BE2C (cell line): ENCODE measurements around the gene ZFPM1.

Experiments used
- DNase-seq: peaks from one replicate; pipeline ENCODE4 v3.0.0-alpha.2; 2020
- H3K27me3 ChIP-seq: fragments of 250-450 bp; sonication (Bioruptor Pico); 2 replicates; pipeline ENCODE4 v1.5.1; 2020; ENCODE audit warnings: mild to moderate bottlenecking
- H3K36me3 ChIP-seq: fragments of 250-450 bp; sonication (Bioruptor Pico); 2 replicates; pipeline ENCODE4 v1.5.1; 2020; ENCODE audit warnings: mild to moderate bottlenecking
- H3K4me1 ChIP-seq: fragments of 250-450 bp; sonication (Bioruptor Pico); 2 replicates; pipeline ENCODE4 v1.5.1; 2020
- H3K4me3 ChIP-seq: 2 replicates; pipeline ENCODE4 v1.5.1; 2011; ENCODE audit warnings: low read depth, low read length
- H3K9me3 ChIP-seq: fragments of 250-450 bp; sonication (Bioruptor Pico); 2 replicates; pipeline ENCODE4 v1.5.1; 2020
- TF ChIP-seq, protein P1 (sequence below): IDR thresholded peaks from 2 replicates; pipeline ENCODE4 v1.5.1; 2012; ENCODE audit warnings: mild to moderate bottlenecking, low read depth, low read length

ZFPM1 gene

DNA sequence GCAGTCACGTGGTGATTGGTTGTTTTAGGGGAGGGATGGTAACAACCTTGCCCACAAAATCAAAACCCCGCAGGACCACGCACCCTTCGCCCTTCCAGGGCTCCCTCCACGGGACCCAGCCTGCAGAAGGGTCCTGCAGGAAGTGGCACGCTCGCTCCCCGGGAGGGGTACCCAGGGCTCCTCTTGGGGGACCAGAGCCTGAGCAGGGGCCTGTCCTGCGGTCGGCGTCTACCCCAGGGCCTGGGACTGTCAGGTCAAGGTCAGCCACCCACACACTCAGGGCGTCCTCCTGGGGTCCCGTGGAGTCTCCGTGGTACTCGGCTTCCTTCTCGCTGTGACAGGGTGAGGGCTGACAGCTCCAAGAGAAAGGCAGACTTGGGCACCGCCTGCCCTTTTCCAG is 36.4 kb upstream of the ZFPM1 start:
- Histone ChIP-seq H3K27me3 (no peaks in the 10 kb centered on the region), H3K4me1 (no peaks in the 10 kb centered on the region), H3K9me3 (no peaks in the 10 kb centered on the region), H3K36me3 (no peaks in the 10 kb centered on the region), H3K4me3 (no peak overlapping the region)
- no peak for DNase-seq
- TF ChIP-seq, protein P1, sequence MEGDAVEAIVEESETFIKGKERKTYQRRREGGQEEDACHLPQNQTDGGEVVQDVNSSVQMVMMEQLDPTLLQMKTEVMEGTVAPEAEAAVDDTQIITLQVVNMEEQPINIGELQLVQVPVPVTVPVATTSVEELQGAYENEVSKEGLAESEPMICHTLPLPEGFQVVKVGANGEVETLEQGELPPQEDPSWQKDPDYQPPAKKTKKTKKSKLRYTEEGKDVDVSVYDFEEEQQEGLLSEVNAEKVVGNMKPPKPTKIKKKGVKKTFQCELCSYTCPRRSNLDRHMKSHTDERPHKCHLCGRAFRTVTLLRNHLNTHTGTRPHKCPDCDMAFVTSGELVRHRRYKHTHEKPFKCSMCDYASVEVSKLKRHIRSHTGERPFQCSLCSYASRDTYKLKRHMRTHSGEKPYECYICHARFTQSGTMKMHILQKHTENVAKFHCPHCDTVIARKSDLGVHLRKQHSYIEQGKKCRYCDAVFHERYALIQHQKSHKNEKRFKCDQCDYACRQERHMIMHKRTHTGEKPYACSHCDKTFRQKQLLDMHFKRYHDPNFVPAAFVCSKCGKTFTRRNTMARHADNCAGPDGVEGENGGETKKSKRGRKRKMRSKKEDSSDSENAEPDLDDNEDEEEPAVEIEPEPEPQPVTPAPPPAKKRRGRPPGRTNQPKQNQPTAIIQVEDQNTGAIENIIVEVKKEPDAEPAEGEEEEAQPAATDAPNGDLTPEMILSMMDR, result no peak

DNA sequence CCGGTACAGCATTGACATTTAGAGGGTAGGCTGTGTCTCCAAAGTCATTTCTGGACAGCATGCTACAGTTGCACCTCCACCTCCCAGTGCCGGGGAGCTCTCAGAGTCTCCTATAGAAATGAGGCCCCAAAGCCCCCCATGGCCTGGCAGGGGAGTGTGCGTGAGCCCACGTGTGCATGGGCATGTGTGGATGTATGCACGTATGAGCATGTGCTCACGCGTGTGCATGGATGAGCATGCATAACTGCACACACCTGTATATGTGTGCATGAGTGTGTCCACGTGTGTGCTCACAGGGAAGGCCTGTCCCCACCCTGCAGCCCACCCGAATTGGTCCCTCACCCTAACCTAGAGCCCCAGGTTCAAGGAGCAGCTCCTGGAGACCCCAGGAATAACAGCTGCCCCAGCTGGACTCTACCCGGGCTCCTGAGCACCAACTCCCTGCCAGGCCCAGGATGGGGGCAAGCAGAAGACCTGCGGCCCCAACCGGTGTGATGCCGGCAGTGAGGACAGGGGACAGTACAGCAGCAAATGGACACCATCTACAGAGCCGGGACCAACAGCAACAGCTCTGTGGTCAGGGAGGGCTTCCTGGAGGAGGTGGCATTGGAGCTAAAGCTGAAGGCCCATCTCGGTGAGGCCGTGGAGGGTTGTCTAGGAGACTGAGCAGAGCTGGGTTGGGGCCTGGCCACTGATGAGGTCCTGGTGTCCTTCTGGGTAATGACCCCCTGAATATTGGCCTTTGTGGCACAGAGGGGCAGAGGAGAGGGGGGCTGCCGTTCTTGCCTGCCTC is 35.2 kb upstream of the ZFPM1 start:
- H3K4me3 ChIP-seq, result no peak overlapping the region
- H3K27me3 ChIP-seq, result no peaks in the 10 kb centered on the region
- no peaks in the 10 kb centered on the region for H3K9me3 ChIP-seq
- no peaks in the 10 kb centered on the region for H3K4me1 ChIP-seq
- no peaks in the 10 kb centered on the region for H3K36me3 ChIP-seq
- no peak for DNase-seq
- TF ChIP-seq, protein P1, result no peak

DNA sequence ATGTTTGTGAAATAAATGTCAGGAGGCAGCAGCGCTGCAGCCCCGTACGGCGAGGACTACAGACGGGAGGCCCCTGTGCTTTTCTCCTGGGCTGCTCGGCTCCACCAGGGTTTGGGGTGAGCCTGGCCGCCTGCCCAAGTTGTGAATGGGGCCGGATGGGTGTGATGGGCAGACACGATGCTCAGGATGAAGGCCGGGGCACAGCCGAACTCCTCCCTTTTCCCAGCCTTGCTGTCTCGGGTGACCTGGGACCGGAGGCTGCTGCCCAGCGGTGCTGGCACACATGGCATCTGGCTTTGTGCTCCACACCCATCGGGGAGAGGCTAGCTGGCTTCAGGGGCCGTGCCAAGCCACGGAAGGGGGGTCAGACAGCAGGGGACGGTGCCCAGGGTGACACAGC is 34.2 kb upstream of the ZFPM1 start:
- H3K4me3 ChIP-seq, result no peak overlapping the region
- no peak for DNase-seq
- H3K4me1 ChIP-seq, result no peaks in the 10 kb centered on the region
- H3K9me3 ChIP-seq, result no peaks in the 10 kb centered on the region
- no peaks in the 10 kb centered on the region for H3K27me3 ChIP-seq
- no peaks in the 10 kb centered on the region for H3K36me3 ChIP-seq
- TF ChIP-seq, protein P1, result no peak

DNA sequence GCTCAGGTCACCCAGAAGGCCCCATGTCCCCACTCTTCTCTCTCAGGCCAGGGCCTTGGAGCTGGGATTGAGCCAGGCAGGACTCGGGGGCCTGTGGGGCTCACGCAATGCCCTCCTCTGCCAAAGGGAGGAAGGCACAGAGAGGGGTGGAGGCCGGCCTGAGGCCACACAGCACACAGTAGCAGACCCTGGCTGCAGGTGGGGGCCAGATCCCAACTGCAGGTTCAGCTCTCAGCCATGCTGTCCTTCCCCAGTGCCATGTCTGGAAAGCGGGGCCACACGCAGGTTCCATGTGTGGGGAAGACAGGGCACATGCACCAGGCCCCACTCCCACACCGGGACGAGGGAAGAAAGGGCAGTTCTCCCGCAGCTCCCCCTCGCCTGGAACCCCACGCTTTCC is 33.3 kb upstream of the ZFPM1 start:
- Histone ChIP-seq H3K4me1 (no peaks in the 10 kb centered on the region), H3K27me3 (no peaks in the 10 kb centered on the region), H3K9me3 (no peaks in the 10 kb centered on the region), H3K4me3 (no peak overlapping the region), H3K36me3 (no peaks in the 10 kb centered on the region)
- TF ChIP-seq, protein P1, result no peak
- no peak for DNase-seq

DNA sequence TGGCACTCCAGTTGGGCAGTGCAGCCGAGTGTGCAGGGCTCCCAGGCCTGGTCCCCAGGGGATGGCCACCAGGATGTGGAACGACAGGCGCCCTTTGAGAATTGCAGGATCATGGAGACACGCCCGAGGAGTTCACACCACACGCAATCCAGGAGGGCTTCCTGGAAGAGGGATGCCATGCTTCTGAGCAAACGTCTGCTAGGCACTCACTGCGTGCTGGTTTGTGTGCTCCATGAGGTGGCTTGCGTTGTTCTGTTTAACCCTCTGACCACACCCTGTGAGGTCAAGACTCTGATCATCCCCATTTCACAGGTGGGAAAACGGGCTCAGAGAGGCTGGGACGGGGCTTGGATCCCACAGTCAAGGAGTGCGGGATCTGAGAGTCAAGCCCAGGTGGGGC is 32.6 kb upstream of the ZFPM1 start:
- no peaks in the 10 kb centered on the region for H3K4me1 ChIP-seq
- no peaks in the 10 kb centered on the region for H3K9me3 ChIP-seq
- TF ChIP-seq, protein P1, result no peak
- H3K36me3 ChIP-seq, result no peaks in the 10 kb centered on the region
- H3K4me3 ChIP-seq, result no peak overlapping the region
- no peaks in the 10 kb centered on the region for H3K27me3 ChIP-seq
- DNase-seq, result no peak

DNA sequence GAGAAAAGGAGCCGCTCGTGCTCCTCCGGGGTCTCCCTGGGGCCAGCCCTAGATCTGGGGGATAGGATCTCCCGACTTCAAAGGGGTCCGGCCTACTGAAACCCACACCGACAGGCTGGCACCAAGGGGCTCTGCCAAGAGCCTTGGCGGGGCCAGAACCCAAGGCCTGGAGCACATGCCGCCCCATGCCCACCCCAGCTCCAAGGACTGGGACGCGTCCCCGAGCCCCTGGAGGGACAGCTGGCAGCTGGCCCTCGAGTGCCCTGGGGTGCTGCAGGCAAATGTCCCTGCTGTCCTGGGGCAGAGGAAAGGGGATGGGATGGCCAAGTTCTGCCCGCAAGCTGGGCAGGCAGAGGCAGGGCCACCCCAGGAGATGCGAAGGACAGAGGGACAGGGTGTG is 31.8 kb upstream of the ZFPM1 start:
- Histone ChIP-seq H3K36me3 (no peaks in the 10 kb centered on the region), H3K27me3 (no peaks in the 10 kb centered on the region)
- TF ChIP-seq, protein P1, result no peak

More for the DNA sequence above, 31.8 kb upstream of the ZFPM1 start:
- H3K4me3 ChIP-seq, result no peak overlapping the region
- H3K4me1 ChIP-seq, result no peaks in the 10 kb centered on the region
- H3K9me3 ChIP-seq, result no peaks in the 10 kb centered on the region
- no peak for DNase-seq
